Esophagus squamous epithelium (tissue), 4 donors: ENCODE data around the gene HBM.

Source experiments
- CTCF ChIP-seq, 6 experiments: fragments of 450-650 bp in 4 of 6; fragments of 200-600 bp in 2 of 6; sonication (generic) in 2 of 6; IDR thresholded peaks; one replicate each; pipeline ENCODE4 v1.5.1; 2016 to 2019; ENCODE audit warnings: antibody characterized with exemption in 6 of 6, mild to moderate bottlenecking in 4 of 6, moderate library complexity in 4 of 6
- POLR2A ChIP-seq, 4 donors: fragments of 450-650 bp; IDR thresholded peaks; one replicate each; pipeline ENCODE4 v1.6.1; 2017; ENCODE audit warnings: antibody characterized with exemption in 4 of 4, mild to moderate bottlenecking in 4 of 4, moderate library complexity in 3 of 4

- no peak for TF ChIP-seq CTCF (IDR thresholded peaks at IDR 0.05)
- no peak for TF ChIP-seq POLR2A (IDR thresholded peaks at IDR 0.05)
Observed at GRCh38 chr16:183005-183404, 17.2 kb downstream of the HBM start.
